GM18867 (cell line): Measurements from ENCODE around the gene PHLPP1.

Source experiments
- ATAC-seq: cut with Tn5 transposase; IDR thresholded peaks from one replicate; pipeline ENCODE4 v1.9.1; 2021; ENCODE audit warnings: mild to moderate bottlenecking, moderate library complexity; ENCODE audit not compliant: unreplicated experiment

The PHLPP1 gene

GRCh38 chr18:62741118-62741566, 25.8 kb downstream of the PHLPP1 start:
- ATAC-seq, result no peak

- ATAC-seq, result no peak
Measured at GRCh38 chr18:62741584-62741983, 26.2 kb downstream of the PHLPP1 start.

GRCh38 chr18:62744076-62744968, 29.0 kb downstream of the PHLPP1 start:
- no peak for ATAC-seq

- ATAC-seq, result no peak
Measured at GRCh38 chr18:62745089-62745751, 29.9 kb downstream of the PHLPP1 start.

- ATAC-seq, result no peak
Measured at GRCh38 chr18:62749389-62749788, 34.0 kb downstream of the PHLPP1 start.

- no peak for ATAC-seq
Measured at GRCh38 chr18:62751341-62751821, 36.0 kb downstream of the PHLPP1 start.

GRCh38 chr18:62751977-62752376, 36.6 kb downstream of the PHLPP1 start:
- ATAC-seq, result no peak

GRCh38 chr18:62754026-62754425, 38.7 kb downstream of the PHLPP1 start:
- no peak for ATAC-seq

GRCh38 chr18:62755454-62755853, 40.1 kb downstream of the PHLPP1 start:
- no peak for ATAC-seq

- ATAC-seq, result no peak
Measured at GRCh38 chr18:62755946-62756345, 40.6 kb downstream of the PHLPP1 start.

GRCh38 chr18:62757399-62758010, 42.2 kb downstream of the PHLPP1 start:
- ATAC-seq, result no peak

- ATAC-seq, result no peak
Measured at GRCh38 chr18:62758591-62758990, 43.2 kb downstream of the PHLPP1 start.

- ATAC-seq, result no peak
Measured at GRCh38 chr18:62759704-62760402, 44.5 kb downstream of the PHLPP1 start.

- ATAC-seq, result no peak
Measured at GRCh38 chr18:62760403-62760734, 45.0 kb downstream of the PHLPP1 start.

GRCh38 chr18:62763101-62763521, 47.8 kb downstream of the PHLPP1 start:
- no peak for ATAC-seq

GRCh38 chr18:62766266-62766665, 50.9 kb downstream of the PHLPP1 start:
- ATAC-seq, result no peak

GRCh38 chr18:62767321-62767720, 52.0 kb downstream of the PHLPP1 start:
- no peak for ATAC-seq

- no peak for ATAC-seq
Measured at GRCh38 chr18:62767836-62768557, 52.7 kb downstream of the PHLPP1 start.

- ATAC-seq, result no peak
Measured at GRCh38 chr18:62768558-62768943, 53.2 kb downstream of the PHLPP1 start.

- ATAC-seq, result no peak
Measured at GRCh38 chr18:62769216-62769615, 53.9 kb downstream of the PHLPP1 start.
